ENCODE measurements around the gene KIRREL1. TPM values are rescaled to one million over a fixed set of nuclear protein-coding genes. Genes with fewer than 3 reads are reported as not detected.

Gene KIRREL1
- total RNA-seq, 2 experiments from 2014 or later: 0.08 TPM

- ChIA-PET CTCF (interaction anchor here (0.8 to 2.4 kb wide), 2 partner anchors 155 to 475 kb away, joined by 3 to 9 read pairs; no protein-coding TSS in a partner anchor), POLR2A (no interaction called here)
Measured at GRCh38 chr1:157969697-157970485, 23.6 kb upstream of the KIRREL1 start.

GRCh38 chr1:157971769-157972168 lies 21.7 kb upstream of the KIRREL1 start:
- CTCF ChIA-PET: no interaction called here
- POLR2A ChIA-PET: no interaction called here

- CTCF ChIA-PET: interaction anchor here (0.9 kb wide), 1 partner anchor 149 kb away, joined by 3 read pairs; no protein-coding TSS in a partner anchor
Measured at GRCh38 chr1:157975228-157975950, 18.1 kb upstream of the KIRREL1 start.

GRCh38 chr1:157976888-157977287 lies 16.6 kb upstream of the KIRREL1 start:
- ChIA-PET POLR2A (no interaction called here), CTCF (interaction anchor here (1.1 kb wide), 1 partner anchor 13 kb away, joined by 3 read pairs; no protein-coding TSS in a partner anchor)

More at GRCh38 chr1:157975228-157975950, 18.1 kb upstream of the KIRREL1 start:
- POLR2A ChIA-PET: no interaction called here

GRCh38 chr1:157978586-157979403 lies 14.7 kb upstream of the KIRREL1 start:
- CTCF ChIA-PET: interaction anchor here (0.9 kb wide), 1 partner anchor 35 kb away, joined by 3 read pairs; no protein-coding TSS in a partner anchor
- POLR2A ChIA-PET: no interaction called here

GRCh38 chr1:157982136-157982535 lies 11.3 kb upstream of the KIRREL1 start:
- CTCF ChIA-PET: interaction anchor here (0.6 kb wide), 1 partner anchor 219 kb away, joined by 4 read pairs; no protein-coding TSS in a partner anchor
- POLR2A ChIA-PET: no interaction called here

GRCh38 chr1:157983787-157984186 lies 9.7 kb upstream of the KIRREL1 start:
- POLR2A ChIA-PET: no interaction called here

GRCh38 chr1:157984469-157984868 lies 9.0 kb upstream of the KIRREL1 start:
- ChIA-PET POLR2A (no interaction called here), CTCF (interaction anchor here (1.3 kb wide), 1 partner anchor 20 kb away, joined by 4 read pairs; no protein-coding TSS in a partner anchor)

More at GRCh38 chr1:157983787-157984186, 9.7 kb upstream of the KIRREL1 start:
- CTCF ChIA-PET: interaction anchor here (1.3 kb wide), 1 partner anchor 20 kb away, joined by 4 read pairs; no protein-coding TSS in a partner anchor

GRCh38 chr1:157985473-157985872 lies 8.0 kb upstream of the KIRREL1 start:
- POLR2A ChIA-PET: no interaction called here
- CTCF ChIA-PET: no interaction called here

- POLR2A ChIA-PET: no interaction called here
- CTCF ChIA-PET: no interaction called here
Measured at GRCh38 chr1:157988002-157988401, 5.4 kb upstream of the KIRREL1 start.

GRCh38 chr1:157992031-157992832 lies 1.2 kb upstream of the KIRREL1 start:
- CTCF ChIA-PET: interaction anchor here (0.8 to 2.4 kb wide), 13 partner anchors 19 to 1085 kb away, joined by 3 to 12 read pairs (median 4); no protein-coding TSS in a partner anchor
- POLR2A ChIA-PET: no interaction called here

- ChIA-PET CTCF (interaction anchor here (0.6 to 2.4 kb wide), 10 partner anchors 18 to 1084 kb away, joined by 3 to 12 read pairs (median 5); no protein-coding TSS in a partner anchor), POLR2A (no interaction called here)
Measured at GRCh38 chr1:157992833-157993146, 655 bp upstream of the KIRREL1 start.

- CTCF ChIA-PET: no interaction called here
- POLR2A ChIA-PET: no interaction called here
Measured at GRCh38 chr1:157993918-157994605, 617 bp downstream of the KIRREL1 start.

- CTCF ChIA-PET: no interaction called here
Measured at GRCh38 chr1:157994704-157995582, 1.5 kb downstream of the KIRREL1 start.

GRCh38 chr1:157995583-157996169 lies 2.2 kb downstream of the KIRREL1 start:
- CTCF ChIA-PET: interaction anchor here (0.6 kb wide), 1 partner anchor 127 kb away, joined by 4 read pairs; no protein-coding TSS in a partner anchor
- POLR2A ChIA-PET: no interaction called here

More at GRCh38 chr1:157994704-157995582, 1.5 kb downstream of the KIRREL1 start:
- POLR2A ChIA-PET: no interaction called here

GRCh38 chr1:157996433-157996832 lies 3.0 kb downstream of the KIRREL1 start:
- ChIA-PET CTCF (interaction anchor here (0.6 to 1.4 kb wide), 2 partner anchors 126 to 416 kb away, joined by 4 read pairs; no protein-coding TSS in a partner anchor), POLR2A (no interaction called here)

- ChIA-PET POLR2A (interaction anchor here (0.6 kb wide), 1 partner anchor 35 kb away, joined by 3 read pairs; no protein-coding TSS in a partner anchor), CTCF (no interaction called here)
Measured at GRCh38 chr1:158000507-158000906, 7.1 kb downstream of the KIRREL1 start.
